Measurements from ENCODE around the gene LRIG1. TPM values are rescaled to one million over a fixed set of nuclear protein-coding genes. Genes with fewer than 3 reads are reported as not detected.

The LRIG1 gene
- total RNA-seq, 1 donor from 2014 or later = 111 TPM

DNA sequence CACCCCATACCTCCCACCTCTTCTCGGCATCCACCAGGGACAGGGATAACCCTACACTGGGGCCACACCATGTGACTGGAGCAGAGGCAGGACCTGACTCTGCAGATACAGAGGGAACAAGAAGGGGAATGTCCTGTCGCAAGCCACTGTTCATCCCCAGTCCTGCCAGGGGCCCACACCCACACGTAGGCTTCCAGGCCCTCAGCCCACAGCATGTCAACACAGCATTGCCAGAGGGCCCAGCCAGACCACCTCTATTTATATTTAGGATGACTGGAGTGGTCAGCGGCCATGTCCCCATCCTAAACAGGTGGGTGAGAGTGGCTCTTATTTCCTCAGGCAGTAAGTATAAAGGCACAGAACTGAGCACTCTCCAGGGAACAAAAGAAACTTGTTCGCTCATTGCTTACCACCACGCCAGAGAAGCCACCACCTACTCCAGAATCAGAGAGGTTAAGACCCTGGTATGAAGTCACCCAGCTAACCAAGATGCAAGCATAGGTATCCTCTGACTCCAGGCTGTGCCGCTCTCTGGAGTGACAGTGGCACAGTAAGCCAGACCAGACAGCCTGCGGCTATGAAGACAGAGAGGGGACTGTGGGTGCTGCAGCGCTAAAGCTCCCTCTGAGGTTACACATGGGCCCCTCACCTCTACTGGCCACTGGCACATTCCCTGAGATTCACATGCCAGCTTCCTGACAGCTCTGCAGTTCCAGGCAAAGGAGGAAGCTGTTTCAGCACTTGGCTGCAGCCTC lies 67.9 kb downstream of the LRIG1 start:
- Mint-ChIP-seq H3K4me3 (ENCODE audit: unreplicated experiment) (no peak overlapping the region), H3K36me3 (ENCODE audit: low read depth) (peaks cover 19% of the 10 kb centered on the region), H3K4me1 (ENCODE audit: low read depth) (peaks cover 79% of the 10 kb centered on the region), H3K9me3 (ENCODE audit: low read depth) (no peaks in the 10 kb centered on the region), H3K27ac (ENCODE audit: unreplicated experiment) (peak overlapping the region; percentile 24), H3K27me3 (ENCODE audit: low read depth) (no peaks in the 10 kb centered on the region)
- DNase-seq (ENCODE audit: low spot score) = no peak
- TF ChIP-seq, protein P1, sequence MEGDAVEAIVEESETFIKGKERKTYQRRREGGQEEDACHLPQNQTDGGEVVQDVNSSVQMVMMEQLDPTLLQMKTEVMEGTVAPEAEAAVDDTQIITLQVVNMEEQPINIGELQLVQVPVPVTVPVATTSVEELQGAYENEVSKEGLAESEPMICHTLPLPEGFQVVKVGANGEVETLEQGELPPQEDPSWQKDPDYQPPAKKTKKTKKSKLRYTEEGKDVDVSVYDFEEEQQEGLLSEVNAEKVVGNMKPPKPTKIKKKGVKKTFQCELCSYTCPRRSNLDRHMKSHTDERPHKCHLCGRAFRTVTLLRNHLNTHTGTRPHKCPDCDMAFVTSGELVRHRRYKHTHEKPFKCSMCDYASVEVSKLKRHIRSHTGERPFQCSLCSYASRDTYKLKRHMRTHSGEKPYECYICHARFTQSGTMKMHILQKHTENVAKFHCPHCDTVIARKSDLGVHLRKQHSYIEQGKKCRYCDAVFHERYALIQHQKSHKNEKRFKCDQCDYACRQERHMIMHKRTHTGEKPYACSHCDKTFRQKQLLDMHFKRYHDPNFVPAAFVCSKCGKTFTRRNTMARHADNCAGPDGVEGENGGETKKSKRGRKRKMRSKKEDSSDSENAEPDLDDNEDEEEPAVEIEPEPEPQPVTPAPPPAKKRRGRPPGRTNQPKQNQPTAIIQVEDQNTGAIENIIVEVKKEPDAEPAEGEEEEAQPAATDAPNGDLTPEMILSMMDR (IDR thresholded peaks at IDR 0.05) = no peak

DNA sequence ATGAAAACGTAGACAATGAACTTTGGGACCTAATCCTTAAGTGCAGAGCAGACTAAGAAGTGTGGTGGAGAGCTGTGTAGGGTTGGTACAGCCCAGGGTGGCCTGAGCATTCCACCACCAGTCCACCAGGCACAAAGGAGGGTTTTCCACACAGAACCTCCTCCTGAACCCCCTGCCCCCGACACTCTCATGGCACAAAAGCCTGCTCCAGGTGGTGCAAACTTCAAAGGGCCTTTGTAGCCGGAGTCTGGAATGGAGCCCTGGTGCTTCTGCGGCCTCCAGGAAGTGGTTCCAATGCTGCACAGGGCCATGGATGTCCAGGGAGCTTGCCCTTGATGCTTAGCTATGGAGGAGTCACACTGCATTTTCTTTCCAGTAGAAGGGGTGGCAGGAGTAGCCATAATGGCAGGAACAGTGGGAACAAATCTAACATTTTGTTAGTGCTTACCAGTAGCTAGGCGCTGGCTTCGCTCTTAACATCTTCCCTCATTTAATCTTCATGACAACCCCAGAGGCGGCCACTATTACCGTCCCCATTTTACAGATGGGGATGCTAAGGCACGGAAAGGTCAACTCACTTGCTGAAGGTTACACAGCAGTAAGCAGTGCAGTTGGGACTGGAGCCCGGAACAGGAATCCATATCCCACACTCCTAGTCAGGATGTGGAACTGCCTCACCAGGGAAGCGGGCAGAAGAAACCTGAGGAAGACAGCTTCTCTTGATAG lies 68.6 kb downstream of the LRIG1 start:
- no peak overlapping the region for H3K4me3 Mint-ChIP-seq (ENCODE audit: unreplicated experiment)
- peaks cover 81% of the 10 kb centered on the region for H3K4me1 Mint-ChIP-seq (ENCODE audit: low read depth)
- no peak for DNase-seq (ENCODE audit: low spot score)
- H3K36me3 Mint-ChIP-seq (ENCODE audit: low read depth) = peaks cover 16% of the 10 kb centered on the region
- TF ChIP-seq, protein P1 (IDR thresholded peaks at IDR 0.05) = no peak
- H3K27me3 Mint-ChIP-seq (ENCODE audit: low read depth) = no peaks in the 10 kb centered on the region
- no peaks in the 10 kb centered on the region for H3K9me3 Mint-ChIP-seq (ENCODE audit: low read depth)
- peak overlapping the region; percentile 28 for H3K27ac Mint-ChIP-seq (ENCODE audit: unreplicated experiment)

DNA sequence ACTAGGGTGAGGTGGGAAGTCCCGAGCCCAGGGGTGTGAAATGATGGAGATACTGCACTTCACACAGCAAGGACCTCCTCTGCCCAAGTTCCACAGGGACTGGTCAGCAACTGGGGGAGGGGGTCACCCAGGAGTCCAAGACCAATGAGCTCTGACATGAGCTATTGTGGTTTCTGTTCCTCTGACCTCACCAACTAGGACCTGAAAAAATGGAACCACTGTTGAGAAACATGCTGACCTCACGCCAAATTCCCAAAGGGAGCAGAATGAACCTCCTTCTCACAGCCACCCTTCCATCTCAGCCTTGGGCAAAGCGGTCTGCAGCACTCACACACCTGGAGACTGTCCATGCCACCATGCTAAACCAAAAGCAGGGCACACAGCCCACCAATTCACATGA lies 69.3 kb downstream of the LRIG1 start:
- H3K27ac Mint-ChIP-seq (ENCODE audit: unreplicated experiment) = no peak overlapping the region
- H3K4me1 Mint-ChIP-seq (ENCODE audit: low read depth) = peaks cover 82% of the 10 kb centered on the region
- TF ChIP-seq, protein P1 (IDR thresholded peaks at IDR 0.05) = no peak
- H3K27me3 Mint-ChIP-seq (ENCODE audit: low read depth) = no peaks in the 10 kb centered on the region
- peaks cover 11% of the 10 kb centered on the region for H3K36me3 Mint-ChIP-seq (ENCODE audit: low read depth)
- no peak for DNase-seq (ENCODE audit: low spot score)
- no peaks in the 10 kb centered on the region for H3K9me3 Mint-ChIP-seq (ENCODE audit: low read depth)
- H3K4me3 Mint-ChIP-seq (ENCODE audit: unreplicated experiment) = no peak overlapping the region

DNA sequence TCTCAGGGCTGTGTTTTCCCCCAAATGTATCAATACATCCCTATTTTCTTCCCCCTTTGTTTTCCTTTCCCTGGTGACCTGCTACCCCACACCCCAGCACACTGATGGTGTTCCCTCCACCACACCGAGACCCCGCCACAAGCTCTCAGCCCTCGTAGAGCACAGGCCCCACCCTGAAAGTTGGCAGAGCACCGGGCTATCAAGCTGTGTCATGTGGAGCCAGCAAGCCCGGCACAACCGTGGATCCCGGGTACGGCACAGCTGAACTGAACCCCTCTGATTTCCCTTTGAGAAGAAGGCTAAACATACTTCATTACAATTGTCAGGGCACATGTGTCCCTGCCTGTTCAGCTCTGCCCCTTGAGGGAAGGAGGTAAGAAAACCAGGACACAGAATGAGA lies 69.9 kb downstream of the LRIG1 start:
- Mint-ChIP-seq H3K4me3 (ENCODE audit: unreplicated experiment) (no peak overlapping the region), H3K4me1 (ENCODE audit: low read depth) (peaks cover 80% of the 10 kb centered on the region), H3K27ac (ENCODE audit: unreplicated experiment) (no peak overlapping the region), H3K9me3 (ENCODE audit: low read depth) (no peaks in the 10 kb centered on the region), H3K36me3 (ENCODE audit: low read depth) (peaks cover 9% of the 10 kb centered on the region), H3K27me3 (ENCODE audit: low read depth) (no peaks in the 10 kb centered on the region)
- no peak for DNase-seq (ENCODE audit: low spot score)
- TF ChIP-seq, protein P1 (IDR thresholded peaks at IDR 0.05) = no peak

DNA sequence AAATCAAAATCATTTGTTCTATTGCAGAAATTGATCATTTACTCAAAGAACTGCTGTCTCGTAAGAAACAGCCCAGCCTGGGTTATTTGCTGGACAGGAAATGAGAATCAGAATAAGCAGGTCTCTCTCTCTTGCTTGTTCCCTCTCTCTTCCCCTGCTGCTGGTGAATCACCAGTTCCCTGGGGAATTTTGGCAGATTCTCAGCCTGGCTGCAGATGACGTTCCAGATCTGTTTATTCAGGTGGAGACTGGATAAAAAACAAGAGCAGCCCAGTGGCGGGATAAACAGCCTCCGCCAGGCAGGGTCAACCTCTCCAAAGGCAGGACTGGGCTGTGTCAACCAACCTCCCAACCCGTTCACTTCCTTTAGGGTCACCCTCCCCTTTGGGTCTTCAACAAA lies 72.1 kb downstream of the LRIG1 start:
- no peak for DNase-seq (ENCODE audit: low spot score)
- Mint-ChIP-seq H3K27ac (ENCODE audit: unreplicated experiment) (peak overlapping the region; percentile 96), H3K4me3 (ENCODE audit: unreplicated experiment) (peak overlapping the region; percentile 20), H3K9me3 (ENCODE audit: low read depth) (no peaks in the 10 kb centered on the region), H3K27me3 (ENCODE audit: low read depth) (no peaks in the 10 kb centered on the region), H3K36me3 (ENCODE audit: low read depth) (peaks cover 6% of the 10 kb centered on the region), H3K4me1 (ENCODE audit: low read depth) (peaks cover 91% of the 10 kb centered on the region)
- TF ChIP-seq, protein P1 (IDR thresholded peaks at IDR 0.05) = no peak
